HCT116 (cell line): Measurements from ENCODE around the gene MED15. TPM values are rescaled to one million over a fixed set of nuclear protein-coding genes. Genes with fewer than 3 reads are reported as not detected.

Experiments
- ATAC-seq: fragments of 200-7000 bp; cut with Tn5 transposase; 2 replicates; pipeline ENCODE4 v1.9.1; 2020; ENCODE audit warnings: mild to moderate bottlenecking, moderate library complexity
- BruUV-seq: library from RNA; stranded (reverse); fragments of 400-500 nt; replicated peaks from 2 replicates; lab custom pipeline; 2021; lab: Mats Ljungman, UMichigan
- CTCF ChIA-PET: fragments of 300-600 bp; sonication (Branson Sonifier 250); formaldehyde crosslinking; loops from one replicate; lab custom pipeline; 2021; ENCODE audit warnings: antibody characterized with exemption; lab: Charles Lee
- POLR2A ChIA-PET: fragments of 300-600, 350-600 bp; sonication (Branson Sonifier 250); formaldehyde crosslinking; loops from one replicate; lab custom pipeline; 2021; ENCODE audit warnings: antibody characterized with exemption; lab: Charles Lee
- RAD21 ChIA-PET, 2 experiments: fragments of 300-600 bp; sonication (Branson Sonifier 250); formaldehyde crosslinking; loops; one replicate each; lab custom pipeline; 2023; ENCODE audit warnings: low total read pairs in 2 of 2; ENCODE audit not compliant: uncharacterized antibody in 2 of 2, unreplicated experiment in 2 of 2, low non-redundant PET in 1 of 2; lab: Charles Lee
- DNase-seq: peaks from one replicate; pipeline ENCODE4 v3.0.0-alpha.2; 2010; ENCODE audit warnings: low read depth, low spot score
- H2AFZ ChIP-seq: fragments of 200-600 bp; shearing (Covaris generic), sonication (generic); 2 replicates; pipeline ENCODE4 v1.6.1; 2017; ENCODE audit warnings: low read depth, mixed run types, mixed read lengths, antibody characterized with exemption, low read length; ENCODE audit not compliant: poor library complexity, severe bottlenecking
- H3K27ac ChIP-seq: 2 replicates; pipeline ENCODE4 v1.5.1; 2012; ENCODE audit warnings: low read depth, low read length
- H3K27me3 ChIP-seq: fragments of 200-600 bp; sonication (generic); 2 replicates; pipeline ENCODE4 v1.6.1; 2016; ENCODE audit warnings: mixed run types, low read length, mixed read lengths; ENCODE audit not compliant: insufficient read depth
- H3K36me3 ChIP-seq, 2 experiments: fragments of 200-500 bp in 1 of 2; fragments of 200-600 bp in 1 of 2; sonication (Bioruptor generic) in 1 of 2; sonication (generic) in 1 of 2; 2 replicates each; pipeline versions ENCODE4 v1.5.1 to v1.6.1; 2014 to 2016; ENCODE audit warnings: low read length in 2 of 2, inconsistent platforms in 1 of 2, mixed read lengths in 1 of 2, mixed run types in 1 of 2; ENCODE audit not compliant: insufficient read depth in 2 of 2, control insufficient read depth in 1 of 2
- H3K4me1 ChIP-seq, 2 experiments: fragments of 200-600 bp in 1 of 2; sonication (generic) in 1 of 2; 2 replicates each; pipeline versions ENCODE4 v1.5.1 to v1.6.1; 2012 to 2017; ENCODE audit warnings: low read length in 2 of 2, inconsistent platforms in 1 of 2, mild to moderate bottlenecking in 1 of 2, mixed read lengths in 1 of 2, mixed run types in 1 of 2, moderate library complexity in 1 of 2; ENCODE audit not compliant: insufficient read depth in 2 of 2, control insufficient read depth in 1 of 2
- H3K4me2 ChIP-seq: fragments of 200-600 bp; sonication (generic); 2 replicates; pipeline ENCODE4 v1.6.1; 2017; ENCODE audit warnings: mixed run types, low read length, mixed read lengths
- H3K4me3 ChIP-seq, 2 experiments: fragments of 200-600 bp in 1 of 2; sonication (generic) in 1 of 2; replicated peaks in 1 of 2; 2 replicates each; pipeline ENCODE4 v1.5.1; 2011 to 2016; ENCODE audit warnings: low read length in 2 of 2, control low read depth in 1 of 2, low read depth in 1 of 2, mild to moderate bottlenecking in 1 of 2, mixed read lengths in 1 of 2, mixed run types in 1 of 2
- H3K79me2 ChIP-seq: fragments of 200-600 bp; sonication (generic); 2 replicates; pipeline ENCODE4 v1.6.1; 2017; ENCODE audit warnings: mild to moderate bottlenecking, mixed run types, low read length, moderate library complexity, mixed read lengths; ENCODE audit not compliant: insufficient read depth
- H3K9ac ChIP-seq: fragments of 200-600 bp; sonication (generic); 2 replicates; pipeline ENCODE4 v1.6.1; 2016; ENCODE audit warnings: low read length, mixed read lengths
- H3K9me2 ChIP-seq: fragments of 200-600 bp; sonication (generic), shearing (Covaris generic); 2 replicates; pipeline ENCODE4 v1.6.1; 2017; ENCODE audit warnings: mixed run types, mild to moderate bottlenecking, moderate library complexity; ENCODE audit not compliant: insufficient read depth
- H3K9me3 ChIP-seq, 2 experiments: fragments of 200-500 bp in 1 of 2; fragments of 200-600 bp in 1 of 2; sonication (Bioruptor generic) in 1 of 2; sonication (generic) in 1 of 2; 2 replicates each; pipeline ENCODE4 v1.6.1; 2014 to 2017; ENCODE audit warnings: low read length in 2 of 2, mixed read lengths in 2 of 2, inconsistent platforms in 1 of 2, low read depth in 1 of 2, mild to moderate bottlenecking in 1 of 2, mixed run types in 1 of 2, moderate library complexity in 1 of 2; ENCODE audit not compliant: control insufficient read depth in 1 of 2, insufficient read depth in 1 of 2
- H4K20me1 ChIP-seq: fragments of 200-600 bp; sonication (generic), shearing (Covaris generic); 2 replicates; pipeline ENCODE4 v1.6.1; 2017; ENCODE audit warnings: mixed run types, mild to moderate bottlenecking, moderate library complexity; ENCODE audit not compliant: insufficient read depth
- CEBPB ChIP-seq: IDR thresholded peaks from 2 replicates; pipeline ENCODE4 v1.6.1; 2012; ENCODE audit warnings: low read depth
- EGR1 ChIP-seq: IDR thresholded peaks from 2 replicates; pipeline ENCODE4 v1.6.1; 2012; ENCODE audit warnings: low read depth
- ELF1 ChIP-seq: IDR thresholded peaks from 2 replicates; pipeline ENCODE4 v1.6.1; 2012; ENCODE audit warnings: low read depth, borderline replicate concordance
- EZH2 ChIP-seq: fragments of 200-600 bp; sonication (generic); IDR thresholded peaks from 2 replicates; pipeline ENCODE4 v1.6.1; 2017; ENCODE audit warnings: antibody characterized with exemption, mixed run types
- EZH2phosphoT487 ChIP-seq: fragments of 200-600 bp; IDR thresholded peaks from 2 replicates; pipeline ENCODE4 v1.6.1; 2018; ENCODE audit warnings: antibody characterized with exemption, borderline replicate concordance
- FOSL1 ChIP-seq: IDR thresholded peaks from 2 replicates; pipeline ENCODE4 v1.6.1; 2012; ENCODE audit warnings: low read depth
- JUND ChIP-seq: IDR thresholded peaks from 2 replicates; pipeline ENCODE4 v1.6.1; 2012
- RAD21 ChIP-seq: IDR thresholded peaks from 2 replicates; pipeline ENCODE4 v1.6.1; 2012; ENCODE audit warnings: low read depth, mild to moderate bottlenecking
- SIN3A ChIP-seq: IDR thresholded peaks from 2 replicates; pipeline ENCODE4 v1.6.1; 2012; ENCODE audit warnings: low read depth
- SP1 ChIP-seq: IDR thresholded peaks from 2 replicates; pipeline ENCODE4 v1.6.1; 2012; ENCODE audit warnings: low read depth
- SRF ChIP-seq: IDR thresholded peaks from 2 replicates; pipeline ENCODE4 v1.6.1; 2012; ENCODE audit warnings: low read depth
- TCF7L2 ChIP-seq: IDR thresholded peaks from 2 replicates; pipeline ENCODE4 v1.7.0; 2011; ENCODE audit warnings: borderline replicate concordance, inconsistent platforms; ENCODE audit not compliant: insufficient read depth, insufficient read length; ENCODE audit errors: extremely low read depth
- ZFX ChIP-seq: fragments of 450-650 bp; IDR thresholded peaks from 2 replicates; pipeline ENCODE4 v1.6.1; 2017
- ZNF274 ChIP-seq: fragments of 200-500 bp; sonication (Bioruptor generic); IDR thresholded peaks from 2 replicates; pipeline ENCODE4 v1.6.1; 2014; ENCODE audit warnings: mild to moderate bottlenecking, low read depth, low read length, inconsistent platforms
- intact Hi-C: fragments of 100-400 bp; cut with micrococcal nuclease; formaldehyde crosslinking; loops from 2 replicates; pipeline ENCODE4 v1.10.0; 2022
- total RNA-seq: library from RNA; stranded (reverse); gene quantifications from one replicate; pipeline ENCODE4 v1.2.1, GENCODE V29; 2021; ENCODE audit not compliant: unreplicated experiment
- TF ChIP-seq, protein P1 (sequence below): IDR thresholded peaks from 2 replicates; pipeline ENCODE4 v1.6.1; 2011; ENCODE audit warnings: mild to moderate bottlenecking, low read length, moderate library complexity; ENCODE audit not compliant: insufficient replicate concordance; ENCODE audit errors: extremely low read depth
- TF ChIP-seq, protein P2 (sequence below): IDR thresholded peaks from 2 replicates; pipeline ENCODE4 v1.6.1; 2012
- TF ChIP-seq, protein P3 (sequence below): IDR thresholded peaks from 2 replicates; pipeline ENCODE4 v1.6.1; 2012; ENCODE audit warnings: low read depth

The MED15 gene
- total RNA-seq, 1 experiment from 2014 or later = 81.3 TPM

DNA sequence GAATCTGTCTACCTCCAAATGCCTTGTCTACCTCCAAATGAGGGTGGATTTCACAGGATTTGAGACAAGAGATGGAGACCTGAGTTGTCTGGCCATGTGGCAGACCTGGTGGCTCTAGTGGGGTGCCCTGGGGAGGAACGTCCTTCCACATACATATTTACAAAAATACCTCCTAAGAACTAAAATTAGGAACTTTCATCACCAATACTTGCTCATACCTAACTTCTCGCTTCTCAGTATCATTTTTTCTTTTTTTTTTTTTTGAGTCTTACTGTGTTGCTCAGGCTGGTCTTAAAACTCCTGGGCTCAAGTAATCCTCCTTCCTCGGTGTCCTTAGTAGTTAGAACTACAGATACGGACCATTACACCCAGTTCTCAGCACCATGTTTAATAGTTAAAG, 117.9 kb downstream of the MED15 start:
- ATAC-seq = no peak
- H3K9ac ChIP-seq = no peak overlapping the region
- no peaks in the 10 kb centered on the region for H3K4me1 ChIP-seq
- POLR2A ChIA-PET = no interaction called here
- H3K27me3 ChIP-seq = 0 out of 2 replicates have a peak, but pooled peaks cover 6% of the 10 kb centered on the region
- no peak overlapping the region for H3K4me3 ChIP-seq
- CTCF ChIA-PET = no interaction called here
- no peaks in the 10 kb centered on the region for H3K36me3 ChIP-seq
- TF ChIP-seq RAD21 (no peak), SP1 (no peak), ZFX (no peak), SRF (no peak), ELF1 (no peak), FOSL1 (no peak), SIN3A (no peak), TCF7L2 (no peak), EZH2 (no peak), EGR1 (no peak), EZH2phosphoT487 (no peak), ZNF274 (no peak), JUND (no peak), CEBPB (no peak)
- TF ChIP-seq, protein P1, sequence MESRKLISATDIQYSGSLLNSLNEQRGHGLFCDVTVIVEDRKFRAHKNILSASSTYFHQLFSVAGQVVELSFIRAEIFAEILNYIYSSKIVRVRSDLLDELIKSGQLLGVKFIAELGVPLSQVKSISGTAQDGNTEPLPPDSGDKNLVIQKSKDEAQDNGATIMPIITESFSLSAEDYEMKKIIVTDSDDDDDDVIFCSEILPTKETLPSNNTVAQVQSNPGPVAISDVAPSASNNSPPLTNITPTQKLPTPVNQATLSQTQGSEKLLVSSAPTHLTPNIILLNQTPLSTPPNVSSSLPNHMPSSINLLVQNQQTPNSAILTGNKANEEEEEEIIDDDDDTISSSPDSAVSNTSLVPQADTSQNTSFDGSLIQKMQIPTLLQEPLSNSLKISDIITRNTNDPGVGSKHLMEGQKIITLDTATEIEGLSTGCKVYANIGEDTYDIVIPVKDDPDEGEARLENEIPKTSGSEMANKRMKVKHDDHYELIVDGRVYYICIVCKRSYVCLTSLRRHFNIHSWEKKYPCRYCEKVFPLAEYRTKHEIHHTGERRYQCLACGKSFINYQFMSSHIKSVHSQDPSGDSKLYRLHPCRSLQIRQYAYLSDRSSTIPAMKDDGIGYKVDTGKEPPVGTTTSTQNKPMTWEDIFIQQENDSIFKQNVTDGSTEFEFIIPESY = no peak
- TF ChIP-seq, protein P2, sequence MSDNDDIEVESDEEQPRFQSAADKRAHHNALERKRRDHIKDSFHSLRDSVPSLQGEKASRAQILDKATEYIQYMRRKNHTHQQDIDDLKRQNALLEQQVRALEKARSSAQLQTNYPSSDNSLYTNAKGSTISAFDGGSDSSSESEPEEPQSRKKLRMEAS = no peak
- TF ChIP-seq, protein P3, sequence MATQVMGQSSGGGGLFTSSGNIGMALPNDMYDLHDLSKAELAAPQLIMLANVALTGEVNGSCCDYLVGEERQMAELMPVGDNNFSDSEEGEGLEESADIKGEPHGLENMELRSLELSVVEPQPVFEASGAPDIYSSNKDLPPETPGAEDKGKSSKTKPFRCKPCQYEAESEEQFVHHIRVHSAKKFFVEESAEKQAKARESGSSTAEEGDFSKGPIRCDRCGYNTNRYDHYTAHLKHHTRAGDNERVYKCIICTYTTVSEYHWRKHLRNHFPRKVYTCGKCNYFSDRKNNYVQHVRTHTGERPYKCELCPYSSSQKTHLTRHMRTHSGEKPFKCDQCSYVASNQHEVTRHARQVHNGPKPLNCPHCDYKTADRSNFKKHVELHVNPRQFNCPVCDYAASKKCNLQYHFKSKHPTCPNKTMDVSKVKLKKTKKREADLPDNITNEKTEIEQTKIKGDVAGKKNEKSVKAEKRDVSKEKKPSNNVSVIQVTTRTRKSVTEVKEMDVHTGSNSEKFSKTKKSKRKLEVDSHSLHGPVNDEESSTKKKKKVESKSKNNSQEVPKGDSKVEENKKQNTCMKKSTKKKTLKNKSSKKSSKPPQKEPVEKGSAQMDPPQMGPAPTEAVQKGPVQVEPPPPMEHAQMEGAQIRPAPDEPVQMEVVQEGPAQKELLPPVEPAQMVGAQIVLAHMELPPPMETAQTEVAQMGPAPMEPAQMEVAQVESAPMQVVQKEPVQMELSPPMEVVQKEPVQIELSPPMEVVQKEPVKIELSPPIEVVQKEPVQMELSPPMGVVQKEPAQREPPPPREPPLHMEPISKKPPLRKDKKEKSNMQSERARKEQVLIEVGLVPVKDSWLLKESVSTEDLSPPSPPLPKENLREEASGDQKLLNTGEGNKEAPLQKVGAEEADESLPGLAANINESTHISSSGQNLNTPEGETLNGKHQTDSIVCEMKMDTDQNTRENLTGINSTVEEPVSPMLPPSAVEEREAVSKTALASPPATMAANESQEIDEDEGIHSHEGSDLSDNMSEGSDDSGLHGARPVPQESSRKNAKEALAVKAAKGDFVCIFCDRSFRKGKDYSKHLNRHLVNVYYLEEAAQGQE = no peak
- no peaks in the 10 kb centered on the region for H4K20me1 ChIP-seq
- no peak overlapping the region for H3K4me2 ChIP-seq
- DNase-seq = no peak
- no peak overlapping the region for H2AFZ ChIP-seq
- H3K9me3 ChIP-seq = no peaks in the 10 kb centered on the region
- no peaks in the 10 kb centered on the region for H3K79me2 ChIP-seq
- no peak overlapping the region for H3K27ac ChIP-seq
- BruUV-seq = no TSS peak
- intact Hi-C loops = no loop called here
- no peaks in the 10 kb centered on the region for H3K9me2 ChIP-seq
- RAD21 ChIA-PET = no interaction called here
